Eye (tissue), 1 donor: Measurements from ENCODE around the gene TGM6.
A peak's percentile ranks its signal among the peaks of the same experiment; 100 is the strongest.
"Not testable (repeated sequence)": the region's sequence is repeated elsewhere in the genome, so short reads cannot be mapped to it uniquely, and the experiment has no call there.

ENCODE experiments used
- DNase-seq: peaks from one replicate; pipeline ENCODE4 v3.0.0-alpha.2; 2015

The TGM6 gene

DNA sequence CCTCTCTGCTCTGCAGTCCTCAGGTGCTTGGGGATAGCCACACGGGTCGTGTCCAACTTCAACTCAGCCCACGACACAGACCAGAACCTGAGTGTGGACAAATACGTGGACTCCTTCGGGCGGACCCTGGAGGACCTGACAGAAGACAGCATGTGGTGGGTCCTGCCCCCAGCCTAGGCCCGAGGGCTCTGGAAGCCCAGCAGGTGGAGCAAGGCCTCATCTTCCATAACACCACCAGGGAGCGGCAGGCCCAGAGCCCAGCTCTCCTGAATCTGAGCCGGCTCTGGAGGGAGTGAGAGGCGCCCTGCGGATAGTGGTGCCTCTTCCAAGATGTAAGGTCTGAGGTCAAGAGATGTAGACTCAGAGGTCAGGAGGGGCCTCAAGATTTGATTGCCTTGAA is 19.6 kb downstream of the TGM6 start:
- DNase-seq: no peak

DNA sequence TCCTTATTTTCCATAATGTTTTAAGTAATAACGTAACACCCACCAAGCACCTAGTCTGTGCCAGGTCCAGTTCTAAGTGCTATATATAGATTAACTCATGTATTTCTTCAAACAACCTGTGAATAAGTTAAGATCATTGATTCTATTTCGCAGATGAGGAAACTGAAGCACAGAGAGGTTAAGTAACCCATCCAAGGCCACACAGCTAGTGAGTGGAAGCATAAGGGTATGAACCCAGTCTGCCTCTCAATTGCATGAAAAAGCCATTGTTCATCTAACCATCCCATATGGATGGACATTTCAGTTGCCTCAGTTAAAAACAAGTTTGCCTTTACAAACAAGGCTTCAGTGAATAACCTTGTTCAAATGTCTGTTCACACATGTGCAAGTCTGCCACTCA is 20.8 kb downstream of the TGM6 start:
- no peak for DNase-seq

DNA sequence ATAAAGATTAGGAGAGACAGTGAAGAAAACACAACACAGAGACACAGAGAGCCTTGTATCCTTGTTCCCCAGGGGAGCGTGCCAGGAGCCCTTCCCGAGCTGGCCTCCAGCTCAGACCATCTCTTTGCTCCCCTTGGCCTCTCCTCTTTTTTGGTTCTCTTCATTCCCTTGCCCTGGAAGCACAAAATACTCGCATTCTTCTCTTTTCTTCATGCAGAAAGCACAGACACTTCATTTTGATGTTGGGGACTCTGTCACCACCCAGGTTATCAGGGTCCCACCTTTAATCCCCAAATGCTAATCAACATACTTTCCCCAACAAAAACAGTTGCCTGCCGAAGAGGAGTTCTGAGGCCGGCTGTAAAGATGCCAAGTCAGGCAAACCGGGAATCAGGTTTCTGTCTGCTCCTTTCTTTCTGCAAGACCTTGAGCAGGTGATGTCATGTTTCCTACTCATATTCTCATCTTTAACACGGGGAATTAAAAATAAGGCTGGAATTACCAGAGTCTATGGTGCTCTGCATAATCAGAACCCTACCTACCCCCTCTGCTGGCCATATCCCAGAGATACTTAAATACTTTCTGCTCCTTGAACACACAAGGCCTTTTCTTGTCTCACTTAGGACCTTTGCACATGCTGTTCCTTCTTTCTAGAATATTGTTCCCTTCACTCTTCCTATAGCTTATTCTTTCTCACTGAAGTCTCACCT is 21.7 kb downstream of the TGM6 start:
- DNase-seq: peak; percentile 24

DNA sequence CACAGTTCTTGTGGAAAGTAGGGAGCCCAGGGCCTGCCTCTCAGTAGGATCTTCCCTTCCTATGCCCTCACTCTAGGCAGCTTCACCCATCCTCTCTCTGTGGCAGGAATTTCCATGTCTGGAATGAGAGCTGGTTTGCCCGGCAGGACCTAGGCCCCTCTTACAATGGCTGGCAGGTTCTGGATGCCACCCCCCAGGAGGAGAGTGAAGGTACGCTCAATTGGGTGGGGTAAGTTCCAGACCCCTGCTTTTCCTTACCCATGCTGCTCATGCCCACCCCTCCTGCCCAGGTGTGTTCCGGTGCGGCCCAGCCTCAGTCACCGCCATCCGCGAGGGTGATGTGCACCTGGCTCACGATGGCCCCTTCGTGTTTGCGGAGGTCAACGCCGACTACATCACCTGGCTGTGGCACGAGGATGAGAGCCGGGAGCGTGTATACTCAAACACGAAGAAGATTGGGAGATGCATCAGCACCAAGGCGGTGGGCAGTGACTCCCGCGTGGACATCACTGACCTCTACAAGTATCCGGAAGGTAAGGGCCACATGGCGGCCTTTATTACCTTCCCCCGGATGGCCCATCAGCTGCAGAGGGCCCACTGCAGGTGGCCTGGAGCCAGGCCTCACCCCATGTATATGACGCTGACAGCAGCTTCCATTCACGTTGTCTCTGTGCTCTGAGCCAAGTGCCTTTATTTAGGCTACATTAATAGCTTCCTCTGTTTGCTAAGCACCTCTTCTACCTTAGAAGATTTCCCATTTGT is 22.8 kb downstream of the TGM6 start:
- DNase-seq: no peak

DNA sequence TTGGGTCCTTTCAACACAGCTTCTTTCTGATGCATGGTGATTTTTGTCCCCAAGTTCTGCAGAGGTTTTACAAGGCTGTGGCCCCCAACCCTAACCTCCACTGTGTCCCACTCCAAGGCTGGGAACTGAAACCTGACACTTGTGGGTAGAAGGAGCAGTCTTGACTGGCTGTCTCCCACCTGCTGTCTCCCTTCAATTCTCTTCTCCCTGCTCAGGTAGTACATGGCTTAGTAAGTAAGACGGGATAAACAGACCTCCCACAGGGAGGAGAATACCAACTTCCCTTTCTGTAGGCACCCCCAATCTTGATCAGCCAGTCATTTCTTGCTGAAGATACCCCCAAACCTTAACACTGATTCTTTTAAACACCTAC is 25.0 kb downstream of the TGM6 start:
- no peak for DNase-seq

DNA sequence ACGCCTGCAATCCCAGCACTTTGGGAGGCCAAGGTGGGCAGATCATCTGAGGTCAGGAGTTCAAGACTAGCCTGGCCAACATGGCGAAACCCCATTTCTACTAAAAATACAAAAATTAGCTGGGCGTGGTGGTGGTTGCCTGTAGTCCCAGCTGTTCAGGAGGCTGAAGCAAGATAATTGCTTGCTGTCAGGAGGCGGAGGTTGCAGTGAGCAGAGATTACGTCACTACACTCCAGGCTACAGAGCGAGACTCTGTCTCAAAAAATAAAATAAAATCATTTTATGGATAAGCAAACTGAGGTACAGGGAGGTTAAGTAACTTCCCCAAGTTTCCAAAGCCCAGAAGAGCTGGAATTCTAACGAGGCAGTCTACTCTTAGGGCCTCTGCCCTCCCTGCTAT is 26.7 kb downstream of the TGM6 start:
- not testable (repeated sequence) for DNase-seq

DNA sequence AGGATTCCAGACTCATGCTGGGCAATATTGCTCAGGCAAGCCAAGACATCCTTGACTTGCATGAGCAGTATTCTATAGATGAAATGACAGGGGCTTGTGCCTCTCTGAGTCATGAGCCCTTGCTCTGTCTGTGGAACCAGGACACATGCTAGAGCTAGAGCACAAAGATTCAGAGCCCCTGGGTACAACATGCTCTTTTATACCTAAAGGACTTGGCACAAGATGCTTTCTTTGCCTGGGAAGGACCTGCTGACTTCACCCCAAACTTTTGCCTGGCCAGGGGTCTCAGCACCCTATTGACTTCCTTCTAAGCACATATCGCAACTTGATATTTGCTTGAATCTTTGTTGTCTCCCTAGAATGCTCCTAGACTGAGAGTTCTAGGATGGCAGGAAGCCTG is 27.4 kb downstream of the TGM6 start:
- no peak for DNase-seq

DNA sequence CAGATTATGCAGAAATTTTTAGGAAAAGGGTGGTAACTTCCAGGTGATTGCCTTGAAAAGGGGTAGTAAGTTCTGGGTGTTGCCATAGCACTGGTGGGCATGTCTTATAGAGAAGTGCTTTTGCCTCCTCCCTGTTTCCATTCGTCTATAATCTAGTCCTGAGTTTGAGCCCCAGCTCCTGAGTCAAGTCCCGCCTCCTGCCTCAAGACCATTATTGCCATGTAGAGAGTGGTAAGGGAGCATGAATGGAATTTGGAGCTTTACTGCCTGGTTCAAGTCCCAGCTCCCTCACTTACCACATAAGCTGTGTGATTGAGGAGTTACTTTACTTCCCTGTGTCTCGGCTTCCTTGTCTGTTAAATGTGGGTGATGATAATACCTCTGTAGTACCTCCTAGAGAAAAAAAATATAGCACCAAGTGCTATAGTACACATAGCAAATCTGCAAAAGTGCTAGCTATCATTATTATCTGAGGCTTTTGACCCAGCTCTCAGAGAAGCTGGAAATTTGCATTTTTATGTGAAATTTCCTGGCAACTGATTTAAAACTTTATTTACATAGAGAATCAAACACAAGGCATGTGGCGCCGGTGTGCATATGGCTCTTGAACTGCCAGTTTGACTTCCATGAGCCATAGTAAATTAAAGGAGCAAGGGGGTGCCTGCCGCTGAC is 36.0 kb downstream of the TGM6 start:
- DNase-seq: no peak

DNA sequence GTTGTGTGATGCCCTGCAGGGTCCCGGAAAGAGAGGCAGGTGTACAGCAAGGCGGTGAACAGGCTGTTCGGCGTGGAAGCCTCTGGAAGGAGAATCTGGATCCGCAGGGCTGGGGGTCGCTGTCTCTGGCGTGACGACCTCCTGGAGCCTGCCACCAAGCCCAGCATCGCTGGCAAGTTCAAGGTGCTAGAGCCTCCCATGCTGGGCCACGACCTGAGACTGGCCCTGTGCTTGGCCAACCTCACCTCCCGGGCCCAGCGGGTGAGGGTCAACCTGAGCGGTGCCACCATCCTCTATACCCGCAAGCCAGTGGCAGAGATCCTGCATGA is 36.5 kb downstream of the TGM6 start:
- DNase-seq: no peak

DNA sequence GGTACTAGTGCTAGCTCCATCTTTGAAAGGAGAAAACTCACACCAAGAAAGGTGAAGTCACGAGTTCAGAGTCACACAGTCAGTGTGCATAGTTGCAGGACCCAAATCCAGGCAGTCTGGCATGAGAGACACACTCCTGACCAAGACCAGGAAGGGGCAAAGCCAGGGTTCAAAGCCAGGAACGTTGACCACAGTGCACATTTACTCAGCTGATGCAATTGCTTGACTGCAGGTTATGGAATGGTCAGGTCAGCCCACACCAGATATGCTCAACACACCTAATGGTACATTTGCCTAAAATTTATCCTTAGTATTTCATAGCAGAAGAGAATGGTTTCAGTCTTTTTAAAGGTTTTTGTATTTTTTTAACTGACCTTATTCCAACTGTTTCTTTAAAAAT is 37.7 kb downstream of the TGM6 start:
- no peak for DNase-seq

DNA sequence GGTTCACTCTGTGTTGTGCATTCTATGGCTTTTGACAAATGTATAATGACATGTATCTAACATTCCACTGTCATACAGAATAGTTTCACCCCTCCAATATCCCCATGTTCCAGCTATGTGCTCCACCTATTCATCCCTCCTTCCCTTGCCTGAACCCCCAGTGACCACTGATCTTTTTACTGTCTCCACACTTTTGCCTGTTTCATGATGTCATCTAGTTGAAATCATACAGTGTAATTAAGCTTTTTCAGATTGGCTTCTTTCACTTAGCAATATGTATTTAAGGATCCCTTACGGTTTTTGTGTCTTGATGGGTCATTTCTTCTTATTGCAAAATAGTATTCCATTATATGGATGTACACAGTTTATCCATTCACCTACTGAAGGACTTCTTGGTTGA is 39.8 kb downstream of the TGM6 start:
- DNase-seq: no peak

DNA sequence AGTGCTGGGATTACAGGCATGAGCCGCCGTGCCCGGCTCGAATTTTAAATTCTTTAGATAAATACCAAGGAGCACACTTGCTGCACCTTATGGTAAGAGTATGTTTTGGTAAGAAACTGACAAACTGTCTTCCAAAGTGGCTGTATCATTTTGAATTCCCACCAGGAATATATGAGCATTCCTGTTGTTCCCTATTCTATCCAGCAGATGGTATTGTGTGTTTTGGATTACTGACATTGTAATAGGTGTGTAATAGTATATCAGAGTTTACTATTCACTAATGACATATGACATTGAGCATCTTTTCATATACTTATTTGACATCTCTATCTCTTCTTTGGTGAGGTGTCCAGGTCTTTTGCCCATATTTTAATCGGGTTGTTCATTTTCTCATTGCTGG is 40.5 kb downstream of the TGM6 start:
- no peak for DNase-seq

DNA sequence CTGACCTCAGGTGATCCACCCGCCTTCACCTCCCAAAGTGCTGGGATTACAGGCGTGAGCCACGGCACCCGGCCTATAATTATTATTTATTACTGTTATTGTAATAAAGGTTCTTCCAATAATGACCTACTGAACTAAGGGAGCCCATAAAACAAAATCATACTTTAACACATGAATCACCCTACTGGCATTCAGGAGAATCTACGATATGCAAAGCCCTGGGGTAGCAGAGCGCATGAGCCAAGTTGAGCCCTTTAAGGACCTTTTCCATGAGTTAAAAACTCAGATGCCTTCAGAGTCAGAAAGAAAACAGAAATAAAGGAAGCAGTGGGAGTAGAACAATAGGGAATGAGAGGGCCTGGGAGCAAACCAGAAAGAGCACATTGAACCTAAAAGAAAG is 48.4 kb downstream of the TGM6 start:
- no peak for DNase-seq

DNA sequence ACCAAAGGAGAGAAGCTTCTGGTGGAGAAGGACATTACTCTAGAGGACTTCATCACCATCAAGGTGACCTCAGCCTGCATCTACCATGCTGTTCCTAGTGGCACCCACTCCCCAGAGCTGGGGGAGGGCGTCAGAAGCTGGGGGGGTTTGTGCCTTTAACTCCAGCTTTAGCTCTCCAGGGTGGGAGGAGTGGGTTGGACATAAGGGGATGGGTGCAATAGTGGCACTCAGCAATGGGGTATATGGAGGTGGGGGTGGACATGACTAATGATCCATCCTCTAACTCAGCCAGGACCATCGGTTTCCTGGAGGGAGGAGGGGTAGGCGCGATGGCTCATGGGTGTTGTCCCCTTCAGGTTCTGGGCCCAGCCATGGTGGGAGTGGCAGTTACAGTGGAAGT is 49.8 kb downstream of the TGM6 start:
- no peak for DNase-seq

DNA sequence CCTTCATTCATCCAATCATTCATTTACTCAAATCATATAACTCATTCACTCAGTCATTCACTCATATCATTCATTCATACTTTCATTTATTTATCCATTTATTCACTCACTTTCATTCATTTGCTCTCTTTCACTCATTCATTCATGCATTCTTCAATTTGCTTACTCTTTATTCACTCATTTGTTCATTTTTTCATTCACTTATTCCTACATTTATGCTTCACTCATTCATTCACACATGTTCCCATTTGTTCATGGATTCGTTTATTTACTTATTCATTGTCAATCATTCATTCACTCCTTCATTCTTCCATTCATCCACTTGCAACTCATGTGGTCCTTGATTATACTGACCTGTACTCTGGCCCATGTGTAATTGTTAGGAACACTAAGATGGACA is 50.5 kb downstream of the TGM6 start:
- no peak for DNase-seq

DNA sequence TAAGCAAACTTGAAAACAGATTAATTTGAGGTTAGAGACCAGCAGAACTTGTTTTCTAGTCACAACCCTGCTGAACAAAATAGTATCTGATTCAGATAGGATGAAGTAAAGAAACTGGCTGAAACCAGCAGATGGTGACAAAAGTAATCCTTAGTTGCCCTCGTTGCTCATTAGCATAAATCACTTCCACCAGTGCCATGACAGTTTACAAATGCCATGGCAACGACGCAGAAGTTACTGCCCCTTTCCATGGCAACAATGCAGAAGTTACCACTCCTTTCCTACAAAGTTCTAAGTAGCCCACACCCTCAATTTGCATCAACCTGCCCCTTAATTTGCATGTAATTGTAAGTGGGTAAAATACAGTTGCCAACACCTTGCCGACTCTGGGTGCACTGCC is 66.1 kb downstream of the TGM6 start:
- no peak for DNase-seq

DNA sequence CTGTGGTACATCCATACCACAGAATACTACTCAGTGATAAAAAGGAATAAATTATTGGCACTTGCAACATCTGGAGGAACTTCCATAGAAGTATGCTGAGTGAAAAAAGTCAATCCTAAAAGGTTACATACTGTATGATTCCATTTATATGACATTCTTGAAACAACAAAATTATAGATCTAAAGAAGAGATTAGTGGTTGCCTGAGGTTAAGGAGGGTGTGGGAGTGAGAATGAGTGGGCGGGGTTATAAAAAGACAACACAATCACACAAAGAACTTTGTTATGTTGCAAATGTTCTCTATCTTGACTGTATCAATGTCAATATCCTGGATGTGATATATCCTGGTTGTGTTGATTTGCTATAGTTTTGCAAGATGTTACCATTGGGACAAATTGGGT is 68.7 kb downstream of the TGM6 start:
- no peak for DNase-seq

DNA sequence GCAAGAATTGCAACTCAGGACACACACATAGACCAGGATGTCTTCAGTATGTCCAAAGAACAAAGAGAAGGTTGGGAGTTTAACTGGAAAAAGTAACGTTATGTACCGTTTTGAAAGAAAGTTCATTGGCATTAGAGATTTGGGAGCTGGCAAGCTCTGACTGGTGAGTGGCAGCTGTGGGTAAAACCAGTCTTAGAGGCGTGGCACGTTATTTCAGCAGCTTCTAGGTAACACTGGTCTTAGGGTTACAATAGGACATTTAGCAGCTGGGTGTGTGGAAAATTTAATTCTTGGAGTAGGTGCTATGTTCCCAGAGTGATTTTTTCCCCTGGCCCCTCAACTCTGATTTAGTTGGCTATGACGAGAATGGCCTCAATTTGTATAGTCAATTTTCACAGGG is 70.7 kb downstream of the TGM6 start:
- DNase-seq: no peak

DNA sequence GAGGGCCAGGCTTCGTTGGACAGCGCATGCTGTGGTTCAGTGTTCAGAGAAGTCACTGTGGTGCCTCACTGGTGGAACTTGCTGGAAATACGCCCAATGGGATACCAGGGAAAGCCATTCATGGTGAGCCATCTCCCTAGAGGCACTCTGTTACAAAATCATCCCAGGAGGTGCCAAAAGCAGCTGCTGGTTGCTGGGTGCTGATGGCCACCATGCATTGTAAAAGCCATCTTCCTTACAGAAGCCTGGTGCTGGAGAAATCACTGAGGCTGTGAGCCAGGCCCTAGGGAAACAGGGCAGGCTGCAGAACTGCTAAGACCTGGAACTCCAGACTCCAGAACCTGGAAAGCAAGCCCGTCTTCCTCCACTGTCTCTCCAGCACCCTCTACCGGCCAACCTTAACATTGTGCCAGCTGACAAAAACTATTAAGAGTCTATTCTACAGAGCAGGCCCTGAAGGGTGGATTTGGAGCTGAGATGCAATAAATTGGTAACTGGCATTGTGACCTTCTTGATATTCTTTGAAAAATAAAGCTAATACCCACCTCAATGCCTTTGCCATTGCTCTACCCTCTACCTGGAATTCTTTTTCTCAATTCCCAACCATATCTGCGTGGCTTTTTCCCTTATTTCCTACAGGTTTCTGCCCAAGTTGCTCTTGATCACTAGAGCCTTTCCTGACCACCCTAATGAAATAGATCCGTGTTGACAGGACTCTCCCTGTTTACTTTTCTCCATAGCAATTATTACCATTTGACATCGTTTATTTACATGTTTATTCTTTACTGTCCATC is 71.4 kb downstream of the TGM6 start:
- DNase-seq: peak; percentile 87

DNA sequence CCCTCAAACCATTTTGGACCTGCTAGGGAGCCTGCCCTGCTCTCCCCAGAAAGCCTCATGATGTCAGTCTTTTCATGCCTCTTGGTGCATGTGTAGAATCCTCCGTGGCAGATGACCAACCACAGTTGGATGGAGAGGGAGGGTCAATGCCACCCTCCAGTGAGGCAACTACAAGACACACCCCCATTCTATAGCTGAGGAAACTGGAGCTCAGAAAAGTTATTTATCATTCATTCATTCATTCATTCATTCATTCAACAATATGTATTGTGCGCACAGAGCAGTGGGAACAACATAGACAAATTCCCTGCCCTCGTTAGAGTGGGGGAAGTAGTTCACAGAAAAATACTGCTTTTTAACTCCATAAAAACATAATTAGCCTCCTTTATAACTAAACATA is 73.1 kb downstream of the TGM6 start:
- DNase-seq: no peak

DNA sequence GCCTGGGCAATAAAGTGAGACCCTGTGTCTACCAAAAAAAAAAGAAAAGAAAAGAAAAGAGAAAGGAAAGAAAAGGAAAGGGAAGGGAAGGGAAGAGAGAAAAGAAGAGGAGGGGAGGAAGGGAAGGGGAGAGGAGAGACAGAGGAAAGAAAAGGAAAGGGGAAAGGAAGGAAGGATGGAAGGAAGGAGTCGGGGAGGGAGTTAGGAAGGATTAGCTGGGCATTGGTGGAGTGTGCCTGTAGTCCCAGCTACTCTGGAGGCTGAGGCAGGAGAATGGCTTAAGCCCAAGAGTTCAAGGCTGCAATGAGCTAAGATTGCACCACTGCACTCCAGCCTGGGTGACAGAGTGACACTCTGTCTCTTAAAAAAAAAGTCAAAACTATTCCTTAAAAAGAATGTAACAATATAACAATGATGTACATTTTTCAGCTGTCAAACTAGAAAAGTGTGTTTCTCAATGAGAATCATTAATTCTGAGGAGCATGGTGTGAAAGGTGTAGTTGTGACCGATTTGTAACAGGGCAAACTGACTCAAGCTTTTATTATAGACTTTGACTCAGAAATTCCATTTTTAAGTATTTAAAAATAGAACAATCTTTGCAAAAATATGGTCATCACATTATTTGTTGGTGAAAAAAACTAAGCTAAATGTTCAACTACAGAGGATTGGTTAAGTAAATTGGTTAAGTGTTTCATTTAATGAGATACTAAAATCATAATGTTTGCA is 75.2 kb downstream of the TGM6 start:
- DNase-seq: no peak

DNA sequence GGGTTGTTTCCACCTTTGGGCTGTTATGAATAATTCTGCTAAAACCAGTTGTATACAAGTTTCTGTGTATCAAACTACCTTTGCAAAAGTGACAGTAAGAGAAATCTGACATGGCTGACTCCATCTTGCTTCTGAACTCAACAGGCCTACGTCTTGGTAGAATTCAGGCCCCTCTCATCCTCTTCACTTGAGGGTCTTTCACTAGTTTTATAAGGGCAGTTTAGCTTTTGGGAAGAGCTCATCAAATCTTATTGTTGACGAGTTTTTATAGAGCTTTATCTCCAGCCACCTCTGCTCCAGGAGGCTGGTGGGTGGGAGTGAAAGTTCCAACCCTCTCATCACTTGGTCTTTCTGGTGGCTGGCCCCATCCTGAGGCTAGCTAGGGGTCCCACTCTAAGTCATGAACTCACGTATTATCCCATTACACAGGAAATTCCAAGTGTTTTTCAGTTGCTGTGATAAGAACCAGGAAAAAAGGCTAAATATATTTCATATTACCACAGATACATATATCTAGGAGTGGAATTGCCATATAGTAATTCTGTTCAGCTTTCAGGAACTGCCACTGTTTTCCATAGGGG is 78.3 kb downstream of the TGM6 start:
- no peak for DNase-seq
